ENCODE data around the gene COPS8.

COPS8 gene

GRCh38 chr2:237085248-237086221 is at the start of gene COPS8:
COPS8 (plus strand) TSS chr2:237085889; CDS start chr2:237085965, 76 bp downstream.
- DNase-seq (ENCODE audit: low spot score), result peak; percentile 98

GRCh38 chr2:237039301-237040031 is 46.2 kb upstream of the COPS8 start:
- DNase-seq (ENCODE audit: low spot score), result no peak

GRCh38 chr2:237041231-237041630 is 44.5 kb upstream of the COPS8 start:
- DNase-seq (ENCODE audit: low spot score), result no peak

GRCh38 chr2:237042101-237042500 is 43.6 kb upstream of the COPS8 start:
- DNase-seq (ENCODE audit: low spot score), result no peak

GRCh38 chr2:237043866-237044265 is 41.8 kb upstream of the COPS8 start:
- DNase-seq (ENCODE audit: low spot score), result no peak

- DNase-seq (ENCODE audit: low spot score), result no peak
Observed at GRCh38 chr2:237044281-237044680, 41.4 kb upstream of the COPS8 start.

- DNase-seq (ENCODE audit: low spot score), result no peak
Observed at GRCh38 chr2:237045449-237045848, 40.2 kb upstream of the COPS8 start.

GRCh38 chr2:237048595-237048994 is 37.1 kb upstream of the COPS8 start:
- DNase-seq (ENCODE audit: low spot score), result no peak

- no peak for DNase-seq (ENCODE audit: low spot score)
Observed at GRCh38 chr2:237051861-237052260, 33.8 kb upstream of the COPS8 start.

- no peak for DNase-seq (ENCODE audit: low spot score)
Observed at GRCh38 chr2:237053066-237053465, 32.6 kb upstream of the COPS8 start.

- DNase-seq (ENCODE audit: low spot score), result no peak
Observed at GRCh38 chr2:237055386-237056100, 30.1 kb upstream of the COPS8 start.

- no peak for DNase-seq (ENCODE audit: low spot score)
Observed at GRCh38 chr2:237056287-237056875, 29.3 kb upstream of the COPS8 start.

- no peak for DNase-seq (ENCODE audit: low spot score)
Observed at GRCh38 chr2:237057107-237057506, 28.6 kb upstream of the COPS8 start.

GRCh38 chr2:237057893-237058300 is 27.8 kb upstream of the COPS8 start:
- no peak for DNase-seq (ENCODE audit: low spot score)

GRCh38 chr2:237058423-237058822 is 27.3 kb upstream of the COPS8 start:
- no peak for DNase-seq (ENCODE audit: low spot score)

GRCh38 chr2:237059155-237059875 is 26.4 kb upstream of the COPS8 start:
- DNase-seq (ENCODE audit: low spot score), result no peak

GRCh38 chr2:237060534-237061312 is 25.0 kb upstream of the COPS8 start:
- DNase-seq (ENCODE audit: low spot score), result no peak

- DNase-seq (ENCODE audit: low spot score), result no peak
Observed at GRCh38 chr2:237061356-237061755, 24.3 kb upstream of the COPS8 start.

- DNase-seq (ENCODE audit: low spot score), result no peak
Observed at GRCh38 chr2:237062585-237062984, 23.1 kb upstream of the COPS8 start.

Data from left forelimb (tissue), 1 donor.